HEK293T (cell line): ENCODE measurements around the gene NT5DC4.

ENCODE experiments used
- CTCF ChIA-PET: fragments of 350-600 bp; formaldehyde crosslinking; extraction: SDS; loops from one replicate; lab custom pipeline; 2021; ENCODE audit warnings: antibody characterized with exemption, inconsistent platforms; lab: Yijun Ruan, JAX
- POLR2A ChIA-PET: fragments of 350-600 bp; formaldehyde crosslinking; extraction: SDS; loops from one replicate; lab custom pipeline; 2020; ENCODE audit warnings: antibody characterized with exemption, inconsistent platforms; lab: Yijun Ruan, JAX
- DNase-seq: peaks from one replicate; pipeline ENCODE4 v3.0.0; 2012; ENCODE audit warnings: mixed read lengths; ENCODE audit errors: extremely low spot score
- ARNT ChIP-seq: fragments of 450-650 bp; IDR thresholded peaks from 2 replicates; pipeline ENCODE4 v1.6.1; 2017; ENCODE audit warnings: mild to moderate bottlenecking
- BHLHE40 ChIP-seq: fragments of 450-650 bp; IDR thresholded peaks from 2 replicates; pipeline ENCODE4 v1.6.1; 2016; ENCODE audit warnings: mild to moderate bottlenecking, moderate library complexity, borderline replicate concordance
- CTBP1 ChIP-seq: fragments of 450-650 bp; IDR thresholded peaks from 2 replicates; pipeline ENCODE4 v1.6.1; 2016; ENCODE audit warnings: borderline replicate concordance
- ELF4 ChIP-seq: fragments of 450-650 bp; IDR thresholded peaks from 2 replicates; pipeline ENCODE4 v1.6.1; 2017; ENCODE audit warnings: antibody characterized with exemption
- FOXA1 ChIP-seq: fragments of 450-650 bp; IDR thresholded peaks from 2 replicates; pipeline ENCODE4 v1.6.1; 2016; ENCODE audit warnings: mild to moderate bottlenecking
- FOXK2 ChIP-seq: fragments of 450-650 bp; IDR thresholded peaks from 2 replicates; pipeline ENCODE4 v1.6.1; 2016; ENCODE audit warnings: mild to moderate bottlenecking
- FOXM1 ChIP-seq: fragments of 450-650 bp; IDR thresholded peaks from 2 replicates; pipeline ENCODE4 v1.6.1; 2017; ENCODE audit warnings: mild to moderate bottlenecking, borderline replicate concordance
- HDGF ChIP-seq: fragments of 450-650 bp; IDR thresholded peaks from 2 replicates; pipeline ENCODE4 v1.6.1; 2017; ENCODE audit warnings: antibody characterized with exemption, borderline replicate concordance
- L3MBTL2 ChIP-seq: fragments of 450-650 bp; conservative IDR thresholded peaks from 2 replicates; pipeline ENCODE4 v1.6.1; 2016; ENCODE audit warnings: mild to moderate bottlenecking
- LEF1 ChIP-seq: fragments of 450-650 bp; IDR thresholded peaks from 2 replicates; pipeline ENCODE4 v1.6.1; 2017; ENCODE audit warnings: mild to moderate bottlenecking, borderline replicate concordance
- NFRKB ChIP-seq: fragments of 450-650 bp; IDR thresholded peaks from 2 replicates; pipeline ENCODE4 v1.6.1; 2016; ENCODE audit warnings: mild to moderate bottlenecking, moderate library complexity
- SP1 ChIP-seq: fragments of 450-650 bp; IDR thresholded peaks from 2 replicates; pipeline ENCODE4 v1.6.1; 2017
- SUZ12 ChIP-seq: fragments of 450-650 bp; IDR thresholded peaks from 2 replicates; pipeline ENCODE4 v1.6.1; 2016; ENCODE audit warnings: mild to moderate bottlenecking
- TARDBP ChIP-seq: fragments of 450-650 bp; IDR thresholded peaks from 2 replicates; pipeline ENCODE4 v1.6.1; 2016
- ZNF384 ChIP-seq: fragments of 450-650 bp; IDR thresholded peaks from 2 replicates; pipeline ENCODE4 v1.6.1; 2016
- TF ChIP-seq, protein P1 (sequence below): fragments of 450-650 bp; IDR thresholded peaks from 2 replicates; pipeline ENCODE4 v1.6.1; 2016

Gene NT5DC4

DNA sequence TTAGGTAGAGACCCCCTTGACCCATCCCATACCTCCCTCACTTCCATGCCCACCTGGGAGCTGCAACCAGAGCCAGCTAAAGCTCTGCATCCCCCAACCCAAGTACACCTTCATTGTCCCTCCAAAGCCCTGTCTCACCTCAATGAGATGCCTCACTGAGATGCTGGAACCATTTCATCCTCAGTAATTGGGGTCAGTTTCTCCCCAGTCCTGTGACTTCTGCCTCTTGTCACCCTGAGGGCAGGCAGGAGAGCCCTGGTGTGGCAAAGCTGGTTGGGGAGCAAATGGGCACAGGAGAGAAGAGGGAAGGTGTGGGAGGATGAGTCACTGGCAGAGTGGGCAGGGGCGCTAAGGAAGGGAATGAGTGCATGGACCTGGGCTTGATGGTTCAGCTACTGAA lies 27.9 kb upstream of the NT5DC4 start:
- TF ChIP-seq CTBP1 (no peak), FOXK2 (no peak), SP1 (no peak), TARDBP (no peak), HDGF (no peak)
- TF ChIP-seq, protein P1, sequence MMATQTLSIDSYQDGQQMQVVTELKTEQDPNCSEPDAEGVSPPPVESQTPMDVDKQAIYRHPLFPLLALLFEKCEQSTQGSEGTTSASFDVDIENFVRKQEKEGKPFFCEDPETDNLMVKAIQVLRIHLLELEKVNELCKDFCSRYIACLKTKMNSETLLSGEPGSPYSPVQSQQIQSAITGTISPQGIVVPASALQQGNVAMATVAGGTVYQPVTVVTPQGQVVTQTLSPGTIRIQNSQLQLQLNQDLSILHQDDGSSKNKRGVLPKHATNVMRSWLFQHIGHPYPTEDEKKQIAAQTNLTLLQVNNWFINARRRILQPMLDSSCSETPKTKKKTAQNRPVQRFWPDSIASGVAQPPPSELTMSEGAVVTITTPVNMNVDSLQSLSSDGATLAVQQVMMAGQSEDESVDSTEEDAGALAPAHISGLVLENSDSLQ: no peak
- DNase-seq: no peak
- ChIA-PET POLR2A (interaction anchor here (1.5 kb wide), 1 partner anchor 9 kb away, joined by 3 read pairs; no protein-coding TSS in a partner anchor), CTCF (interaction anchor here (0.6 to 1.2 kb wide), 5 partner anchors 8 to 93 kb away, joined by 3 to 4 read pairs (median 4); no protein-coding TSS in a partner anchor)

- CTCF ChIA-PET: interaction anchor here (1.0 kb wide), 1 partner anchor 8 kb away, joined by 4 read pairs; no protein-coding TSS in a partner anchor
- POLR2A ChIA-PET: no interaction called here
- no peak for DNase-seq
- TF ChIP-seq LEF1 (no peak), ELF4 (no peak), CTBP1 (no peak)
These were observed 27.2 kb upstream of the NT5DC4 start for GRCh38 chr2:112693596-112693995.

- DNase-seq: no peak
- POLR2A ChIA-PET: no interaction called here
- CTCF ChIA-PET: interaction anchor here (1.0 kb wide), 1 partner anchor 9 kb away, joined by 4 read pairs; no protein-coding TSS in a partner anchor
- no peak for TF ChIP-seq LEF1
- TF ChIP-seq, protein P1: no peak
- no peak for TF ChIP-seq ZNF384
- TF ChIP-seq NFRKB: no peak
- TF ChIP-seq TARDBP: no peak
- TF ChIP-seq HDGF: no peak
These were observed 26.6 kb upstream of the NT5DC4 start for GRCh38 chr2:112694182-112694581.

- ChIA-PET CTCF (interaction anchor here (0.7 to 1.6 kb wide), 2 partner anchors 8 to 54 kb away, joined by 3 to 4 read pairs; partner anchors contain the start of gene SLC20A1), POLR2A (no interaction called here)
- TF ChIP-seq, protein P1: peak; percentile 63
- TF ChIP-seq L3MBTL2 (no peak), BHLHE40 (no peak)
- DNase-seq: no peak
These were observed 21.8 kb upstream of the NT5DC4 start for GRCh38 chr2:112698834-112699515.

DNA sequence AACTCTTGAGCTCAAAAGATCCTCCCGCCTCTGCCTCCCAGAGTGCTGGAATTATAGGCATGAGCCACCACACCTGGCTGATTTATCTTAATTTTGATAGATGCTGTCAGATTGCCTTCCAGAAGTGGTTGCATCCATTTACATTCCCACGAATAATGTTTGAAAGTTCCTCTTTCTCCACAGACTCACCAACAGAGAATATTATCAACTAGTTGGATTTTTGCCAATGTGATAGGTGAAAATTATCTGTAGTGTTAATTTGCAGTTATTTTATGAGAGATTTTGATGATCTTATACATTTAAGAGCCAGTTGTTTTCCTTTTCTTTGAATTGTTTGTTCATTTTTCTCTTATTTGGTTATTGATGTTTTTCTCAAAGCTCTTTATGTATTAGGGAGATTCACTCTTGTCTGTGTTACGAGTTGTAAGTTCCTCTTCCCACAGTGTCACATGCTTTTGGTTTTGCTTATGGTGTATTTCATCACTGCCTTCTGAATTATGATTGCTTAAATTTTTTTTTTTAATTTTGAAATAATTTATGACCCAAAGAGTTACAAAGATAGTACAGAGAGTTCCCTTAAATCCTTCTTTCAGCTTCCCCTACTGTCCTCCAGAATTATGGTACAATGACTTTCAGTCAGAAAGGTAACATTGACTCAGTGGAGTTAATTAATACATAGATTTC lies 20.7 kb upstream of the NT5DC4 start:
- POLR2A ChIA-PET: no interaction called here
- DNase-seq: no peak
- CTCF ChIA-PET: interaction anchor here (0.7 to 1.6 kb wide), 3 partner anchors 15 to 55 kb away, joined by 3 to 4 read pairs (median 4); partner anchors contain the start of gene SLC20A1
- no peak for TF ChIP-seq LEF1
- TF ChIP-seq NFRKB: no peak
- TF ChIP-seq SP1: no peak
- TF ChIP-seq FOXK2: no peak
- TF ChIP-seq L3MBTL2: no peak

- DNase-seq: no peak
- ChIA-PET POLR2A (no interaction called here), CTCF (interaction anchor here (1.0 kb wide), 1 partner anchor 16 kb away, joined by 4 read pairs; no protein-coding TSS in a partner anchor)
- no peak for TF ChIP-seq NFRKB
These were observed 19.8 kb upstream of the NT5DC4 start for GRCh38 chr2:112701052-112701451.

- no peak for DNase-seq
- POLR2A ChIA-PET: no interaction called here
These were observed 17.1 kb upstream of the NT5DC4 start for GRCh38 chr2:112703684-112704083.

More at GRCh38 chr2:112703684-112704083, 17.1 kb upstream of the NT5DC4 start:
- TF ChIP-seq, protein P1: no peak
- TF ChIP-seq FOXA1 (no peak), HDGF (no peak), ARNT (no peak), NFRKB (no peak), SP1 (no peak), SUZ12 (no peak), ZNF384 (no peak), BHLHE40 (no peak), L3MBTL2 (no peak), FOXK2 (no peak), ELF4 (no peak), LEF1 (no peak), CTBP1 (no peak), TARDBP (no peak), FOXM1 (no peak)
- CTCF ChIA-PET: no interaction called here
